ENCODE results near the gene DNAAF9. TPM values are rescaled to one million over a fixed set of nuclear protein-coding genes. Genes with fewer than 3 reads are reported as not detected.

The DNAAF9 gene
- total RNA-seq, 1 experiment from 2014 or later = 6.3 TPM

GRCh38 chr20:3412600-3413392, 5.3 kb upstream of the DNAAF9 start:
- Mint-ChIP-seq H3K27me3 (ENCODE audit: unreplicated experiment) (no peaks in the 10 kb centered on the region), H3K9me3 (ENCODE audit: low read depth, unreplicated experiment) (no peaks in the 10 kb centered on the region), H3K36me3 (ENCODE audit: insufficient read depth, unreplicated experiment) (peaks cover 21% of the 10 kb centered on the region), H3K27ac (ENCODE audit: unreplicated experiment) (no peak overlapping the region), H3K4me3 (ENCODE audit: low read depth, unreplicated experiment) (no peak overlapping the region), H3K4me1 (ENCODE audit: low read depth, unreplicated experiment) (no peaks in the 10 kb centered on the region)
- TF ChIP-seq CTCF (IDR thresholded peaks at IDR 0.05; ENCODE audit: unreplicated experiment) = no peak
- intact Hi-C loops (cut with micrococcal nuclease; ENCODE audit: unreplicated experiment) = no loop called here
- no TSS peak for BruUV-seq (replicated peaks)
- DNase-seq = no peak
- CTCF ChIA-PET = interaction anchor here (0.5 kb wide), 1 partner anchor 215 kb away, joined by 3 read pairs; no protein-coding TSS in a partner anchor

- TF ChIP-seq CTCF (IDR thresholded peaks at IDR 0.05; ENCODE audit: unreplicated experiment) = no peak
- no TSS peak for BruUV-seq (replicated peaks)
- no peak overlapping the region for H3K4me3 Mint-ChIP-seq (ENCODE audit: low read depth, unreplicated experiment)
- no peak overlapping the region for H3K27ac Mint-ChIP-seq (ENCODE audit: unreplicated experiment)
- DNase-seq = no peak
- H3K4me1 Mint-ChIP-seq (ENCODE audit: low read depth, unreplicated experiment) = peaks cover 11% of the 10 kb centered on the region
- intact Hi-C loops (cut with micrococcal nuclease; ENCODE audit: unreplicated experiment) = no loop called here
- H3K9me3 Mint-ChIP-seq (ENCODE audit: low read depth, unreplicated experiment) = no peaks in the 10 kb centered on the region
- H3K36me3 Mint-ChIP-seq (ENCODE audit: insufficient read depth, unreplicated experiment) = peaks cover 35% of the 10 kb centered on the region
- CTCF ChIA-PET = no interaction called here
- H3K27me3 Mint-ChIP-seq (ENCODE audit: unreplicated experiment) = no peaks in the 10 kb centered on the region
Measured at GRCh38 chr20:3410464-3410863, 3.0 kb upstream of the DNAAF9 start.

GRCh38 chr20:3409417-3409816, 1.9 kb upstream of the DNAAF9 start:
- CTCF ChIA-PET = interaction anchor here (0.6 kb wide), 1 partner anchor 243 kb away, joined by 5 read pairs; no protein-coding TSS in a partner anchor

More at GRCh38 chr20:3409417-3409816, 1.9 kb upstream of the DNAAF9 start:
- no peak for TF ChIP-seq CTCF (IDR thresholded peaks at IDR 0.05; ENCODE audit: unreplicated experiment)
- no peak for DNase-seq
- H3K4me3 Mint-ChIP-seq (ENCODE audit: low read depth, unreplicated experiment) = peak overlapping the region; percentile 89
- H3K4me1 Mint-ChIP-seq (ENCODE audit: low read depth, unreplicated experiment) = peaks cover 18% of the 10 kb centered on the region
- peak overlapping the region; percentile 48 for H3K27ac Mint-ChIP-seq (ENCODE audit: unreplicated experiment)
- no peaks in the 10 kb centered on the region for H3K9me3 Mint-ChIP-seq (ENCODE audit: low read depth, unreplicated experiment)
- peaks cover 35% of the 10 kb centered on the region for H3K36me3 Mint-ChIP-seq (ENCODE audit: insufficient read depth, unreplicated experiment)
- intact Hi-C loops (cut with micrococcal nuclease; ENCODE audit: unreplicated experiment) = no loop called here
- BruUV-seq (replicated peaks) = no TSS peak
- H3K27me3 Mint-ChIP-seq (ENCODE audit: unreplicated experiment) = no peaks in the 10 kb centered on the region

All from Calu3 (cell line).